HepG2 (cell line): Measurements from ENCODE around the gene PRDX3. TPM values are rescaled to one million over a fixed set of nuclear protein-coding genes. Genes with fewer than 3 reads are reported as not detected.

ENCODE experiments used
- ATAC-seq: fragments of 200-7000 bp; cut with Tn5 transposase; 3 replicates; pipeline ENCODE4 v1.9.1; 2020; ENCODE audit warnings: mild to moderate bottlenecking, moderate library complexity
- BruUV-seq: library from RNA; stranded (reverse); fragments of 400-500 nt; replicated peaks from 2 replicates; lab custom pipeline; 2021; lab: Mats Ljungman, UMichigan
- CTCF ChIA-PET: fragments of 300-600 bp; formaldehyde crosslinking; extraction: SDS; loops from one replicate; lab custom pipeline; 2021; ENCODE audit warnings: low total read pairs, inconsistent platforms, low intra/inter-chr PET ratio; lab: Yijun Ruan, JAX
- POLR2A ChIA-PET: fragments of 350-600 bp; sonication (Branson Sonifier 250); formaldehyde crosslinking; loops from one replicate; lab custom pipeline; 2020; ENCODE audit warnings: antibody characterized with exemption, inconsistent platforms; lab: Yijun Ruan, JAX
- DNase-seq: peaks from one replicate; pipeline ENCODE4 v3.0.0-alpha.2; 2015; ENCODE audit warnings: low spot score
- FAIRE-seq: peaks from 3 replicates; lab custom pipeline; 2011; peaks lifted over from hg19 to GRCh38; lab: Jason Lieb, UNC
- H2AFZ ChIP-seq: one replicate; pipeline ENCODE4 v1.6.1; 2011; ENCODE audit warnings: low read length, inconsistent platforms
- H3K27ac ChIP-seq: fragments of 300-600 bp; 3 replicates; pipeline ENCODE4 v1.8.0; 2011; ENCODE audit warnings: mixed run types, mild to moderate bottlenecking, mixed read lengths, low read length, inconsistent platforms; ENCODE audit not compliant: insufficient read depth; ENCODE audit errors: extremely low read length
- H3K27me3 ChIP-seq, 2 experiments: fragments of 200-600 bp in 1 of 2; 2 replicates in 1 of 2; 3 replicates in 1 of 2; pipeline versions ENCODE4 v1.6.0 to v1.8.0; 2011; ENCODE audit warnings: low read length in 2 of 2, mild to moderate bottlenecking in 2 of 2, moderate library complexity in 2 of 2, inconsistent platforms in 1 of 2; ENCODE audit not compliant: insufficient read depth in 2 of 2, control insufficient read depth in 1 of 2
- H3K36me3 ChIP-seq, 2 experiments: fragments of 200-600 bp in 1 of 2; replicated peaks in 1 of 2; 2 replicates in 1 of 2; 3 replicates in 1 of 2; pipeline versions ENCODE4 v1.5.1 to v1.8.0; 2011; ENCODE audit warnings: low read length in 2 of 2, inconsistent platforms in 1 of 2; ENCODE audit not compliant: insufficient read depth in 2 of 2, control insufficient read depth in 1 of 2
- H3K4me1 ChIP-seq: 2 replicates; pipeline ENCODE4 v1.5.1; 2012; ENCODE audit warnings: low read length, inconsistent platforms; ENCODE audit not compliant: insufficient read depth
- H3K4me2 ChIP-seq: 2 replicates; pipeline ENCODE4 v1.6.0; 2011; ENCODE audit warnings: low read depth, low read length, inconsistent platforms
- H3K4me3 ChIP-seq, 3 experiments: fragments of 200-600 bp in 1 of 3; sonication (generic), shearing (Covaris generic) in 1 of 3; replicated peaks in 1 of 3; 2 replicates each; pipeline ENCODE4 v1.5.1; 2011 to 2016; ENCODE audit warnings: low read length in 3 of 3, inconsistent platforms in 2 of 3, low read depth in 2 of 3, mild to moderate bottlenecking in 2 of 3, control low read depth in 1 of 3, mixed read lengths in 1 of 3; ENCODE audit not compliant: insufficient read depth in 1 of 3
- H3K79me2 ChIP-seq: one replicate; pipeline ENCODE4 v1.6.1; 2011; ENCODE audit warnings: low read length, inconsistent platforms; ENCODE audit not compliant: insufficient read depth
- H3K9ac ChIP-seq: 2 replicates; pipeline ENCODE4 v1.6.0; 2011; ENCODE audit warnings: mild to moderate bottlenecking, low read depth, low read length, inconsistent platforms; ENCODE audit not compliant: insufficient read depth
- H3K9me3 ChIP-seq: 2 replicates; pipeline ENCODE4 v1.5.1; 2012; ENCODE audit warnings: mild to moderate bottlenecking, low read length
- H4K20me1 ChIP-seq: 2 replicates; pipeline ENCODE4 v1.6.0; 2011; ENCODE audit warnings: inconsistent platforms, mild to moderate bottlenecking, low read length, moderate library complexity; ENCODE audit not compliant: insufficient read depth
- CBX5 ChIP-seq: sonication (generic); formaldehyde crosslinking; IDR thresholded peaks from 2 replicates; pipeline ENCODE4 v1.4.0; 2020; ENCODE audit warnings: missing genetic modification reagents, borderline replicate concordance
- CCDC6 ChIP-seq: sonication (generic); formaldehyde crosslinking; IDR thresholded peaks from 2 replicates; pipeline ENCODE4 v1.8.1; 2022; ENCODE audit warnings: mild to moderate bottlenecking, missing genetic modification reagents, moderate library complexity
- GRHL1 ChIP-seq: sonication (generic); formaldehyde crosslinking; conservative IDR thresholded peaks from 2 replicates; pipeline ENCODE4 v1.8.0; 2022; ENCODE audit warnings: missing genetic modification reagents
- HDAC1 ChIP-seq: sonication (generic); formaldehyde crosslinking; IDR thresholded peaks from 2 replicates; pipeline ENCODE4 v1.5.1; 2020; ENCODE audit warnings: mild to moderate bottlenecking, missing genetic modification reagents
- JUN ChIP-seq: sonication (generic); formaldehyde crosslinking; IDR thresholded peaks from 2 replicates; pipeline ENCODE4 v1.4.0; 2020; ENCODE audit warnings: mild to moderate bottlenecking, missing genetic modification reagents
- KMT2A ChIP-seq: sonication (generic); formaldehyde crosslinking; IDR thresholded peaks from 2 replicates; pipeline ENCODE4 v1.4.0; 2020; ENCODE audit warnings: missing genetic modification reagents
- MXD1 ChIP-seq: sonication (generic); formaldehyde crosslinking; IDR thresholded peaks from 2 replicates; pipeline ENCODE4 v1.4.0; 2020; ENCODE audit warnings: mild to moderate bottlenecking, missing genetic modification reagents
- SIN3B ChIP-seq: fragments of 150-350 bp; IDR thresholded peaks from 2 replicates; pipeline ENCODE4 v1.6.1; 2014; ENCODE audit warnings: low read length
- TAF1 ChIP-seq: sonication (generic); formaldehyde crosslinking; IDR thresholded peaks from 2 replicates; pipeline ENCODE4 v1.4.0; 2020; ENCODE audit warnings: missing genetic modification reagents
- ZKSCAN8 ChIP-seq: IDR thresholded peaks from 2 replicates; pipeline ENCODE4 v1.6.1; 2016; ENCODE audit warnings: borderline replicate concordance, missing genetic modification reagents, missing compliant biosample characterization
- ZNF407 ChIP-seq: sonication (generic); formaldehyde crosslinking; IDR thresholded peaks from one replicate; pipeline ENCODE4 v1.5.1; 2020; ENCODE audit warnings: mild to moderate bottlenecking, missing genetic modification reagents; ENCODE audit errors: not compliant biosample characterization
- WGBS: methylation state at CpG from one replicate; pipeline ENCODE4 v1.1.6; 2017; ENCODE audit warnings: low lambda C conversion rate; 5-methylcytosine and 5-hydroxymethylcytosine counted together
- in situ Hi-C: cut with HindIII; loops from 2 replicates; pipeline ENCODE4 v1.10.0; 2017; ENCODE audit warnings: low pct_unique_long_range_greater_than_20kb; ENCODE audit not compliant: extremely low pct_ligation_motif_present
- intact Hi-C: fragments of 100-400 bp; cut with micrococcal nuclease; formaldehyde crosslinking; loops from one replicate; pipeline ENCODE4 v1.10.0; 2022; ENCODE audit not compliant: unreplicated experiment
- polyA plus RNA-seq, 8 experiments: library from polyadenylated mRNA; depleted of rRNA in 3 of 8; stranded (reverse) in 7 of 8; unstranded in 1 of 8; fragments of >200 nt; fragmentation: Illumina TruSeq in 4 of 8; extraction: Trizol in 4 of 8; gene quantifications; 2 replicates each; pipeline versions ENCODE4 v1.2.1 to v1.2.3, GENCODE V29; 2011 to 2016; ENCODE audit warnings: low read depth in 4 of 8, missing spikeins in 1 of 8, mixed read lengths in 1 of 8; ENCODE audit not compliant: insufficient read depth in 1 of 8
- total RNA-seq, 5 experiments: library from RNA; depleted of rRNA; stranded (reverse); fragments of >200 nt; fragmentation: Illumina TruSeq; extraction: Trizol; gene quantifications; 2 replicates each; pipeline ENCODE4 v1.2.3, GENCODE V29; 2016; ENCODE audit warnings: low read depth in 1 of 5

The PRDX3 gene
- total and polyA plus RNA-seq, 2 of the 13 experiments (the other 11 are each of a cell fraction or from before 2014, with no cell fraction given) = 407 to 565 TPM

GRCh38 chr10:119211176-119211575 lies 32.6 kb upstream of the PRDX3 start:
- no peak for DNase-seq
- no peak overlapping the region for H2AFZ ChIP-seq

More at GRCh38 chr10:119211176-119211575, 32.6 kb upstream of the PRDX3 start:
- in situ Hi-C loops (no loop called here), intact Hi-C loops (no loop called here)
- 95% methylated on average over 3 of the region's 3 CpGs for WGBS
- TF ChIP-seq ZKSCAN8 (CRISPR knock-in tag) (no peak), KMT2A (CRISPR knock-in tag) (no peak), HDAC1 (CRISPR knock-in tag) (no peak), ZNF407 (CRISPR knock-in tag) (no peak), SIN3B (no peak), MXD1 (no peak), JUN (no peak), TAF1 (CRISPR knock-in tag) (no peak), CBX5 (CRISPR knock-in tag) (no peak), GRHL1 (CRISPR knock-in tag) (no peak), CCDC6 (CRISPR knock-in tag) (no peak)
- H3K9me3 ChIP-seq = no peaks in the 10 kb centered on the region
- peaks cover 40% of the 10 kb centered on the region for H3K79me2 ChIP-seq
- no peaks in the 10 kb centered on the region; a peak in 2 of 5 replicates for H3K27me3 ChIP-seq
- no peak overlapping the region for H3K27ac ChIP-seq
- no peak overlapping the region for H3K9ac ChIP-seq
- H3K4me2 ChIP-seq = no peak overlapping the region
- ATAC-seq (no peak), FAIRE-seq (no peak)
- no peak overlapping the region for H3K4me3 ChIP-seq
- POLR2A ChIA-PET = no interaction called here
- H3K36me3 ChIP-seq = peaks cover 0 to 6% of the 10 kb centered on the region in 2 experiments; a peak in 2 of 5 replicates
- H4K20me1 ChIP-seq = no peaks in the 10 kb centered on the region
- peaks cover 36% of the 10 kb centered on the region for H3K4me1 ChIP-seq
- CTCF ChIA-PET = no interaction called here
- BruUV-seq = no TSS peak
